Mesothelial cell of epicardium (in vitro differentiated cells): ENCODE measurements around the gene DIAPH3. TPM values are rescaled to one million over a fixed set of nuclear protein-coding genes. Genes with fewer than 3 reads are reported as not detected.

Experiments
- DNase-seq, 2 experiments: peaks; one replicate each; pipeline ENCODE4 v3.0.0; 2021; ENCODE audit warnings: low spot score in 2 of 2; ENCODE audit not compliant: unreplicated experiment in 2 of 2
- H3K27ac Mint-ChIP-seq: 2 replicates; pipeline ENCODE4 v1.8.0; 2021; ENCODE audit warnings: mixed read lengths
- H3K27me3 Mint-ChIP-seq: 2 replicates; pipeline ENCODE4 v1.8.0; 2021; ENCODE audit warnings: low read depth, mixed read lengths
- H3K36me3 Mint-ChIP-seq: 2 replicates; pipeline ENCODE4 v1.8.0; 2021; ENCODE audit warnings: mixed read lengths
- H3K4me1 Mint-ChIP-seq: 2 replicates; pipeline ENCODE4 v1.8.0; 2021; ENCODE audit warnings: mixed read lengths
- H3K4me3 Mint-ChIP-seq: 2 replicates; pipeline ENCODE4 v1.8.0; 2021; ENCODE audit warnings: mild to moderate bottlenecking, moderate library complexity, mixed read lengths
- H3K9me3 Mint-ChIP-seq: 2 replicates; pipeline ENCODE4 v1.8.0; 2021; ENCODE audit warnings: mixed read lengths
- total RNA-seq: library from RNA; stranded (reverse); gene quantifications from 3 replicates; pipeline ENCODE4 v1.2.1, GENCODE V29; 2021
- TF ChIP-seq, protein P1 (sequence below): fragments of 200-600 bp; sonication (generic); IDR thresholded peaks from one replicate; pipeline ENCODE4 v1.5.0; 2021; ENCODE audit warnings: antibody characterized with exemption; ENCODE audit not compliant: unreplicated experiment

The DIAPH3 gene
- total RNA-seq, 1 donor from 2014 or later = 16.8 TPM

DNA sequence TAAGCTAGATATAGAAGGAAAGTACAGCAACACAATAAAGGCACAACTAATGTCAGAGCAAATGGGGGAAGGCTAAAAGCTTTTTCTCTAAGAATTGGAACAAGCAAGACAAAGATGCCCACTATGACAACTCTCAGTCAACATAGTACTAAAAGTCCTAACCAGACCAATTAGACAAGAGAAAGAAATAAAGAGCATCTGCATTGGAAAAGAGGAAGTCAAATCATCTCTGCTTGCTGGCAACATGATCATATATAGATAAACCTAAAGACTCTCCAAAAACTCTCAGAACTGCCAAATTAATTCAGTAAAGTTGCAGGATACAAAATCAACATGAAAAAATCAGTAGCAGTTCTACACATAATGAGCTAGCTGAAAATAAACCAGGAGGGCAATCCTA lies 542.0 kb downstream of the DIAPH3 start:
- peaks cover 24% of the 10 kb centered on the region for H3K36me3 Mint-ChIP-seq
- H3K4me3 Mint-ChIP-seq = no peak overlapping the region
- no peak for DNase-seq
- no peaks in the 10 kb centered on the region for H3K27me3 Mint-ChIP-seq
- peaks cover 37% of the 10 kb centered on the region for H3K9me3 Mint-ChIP-seq
- TF ChIP-seq, protein P1, sequence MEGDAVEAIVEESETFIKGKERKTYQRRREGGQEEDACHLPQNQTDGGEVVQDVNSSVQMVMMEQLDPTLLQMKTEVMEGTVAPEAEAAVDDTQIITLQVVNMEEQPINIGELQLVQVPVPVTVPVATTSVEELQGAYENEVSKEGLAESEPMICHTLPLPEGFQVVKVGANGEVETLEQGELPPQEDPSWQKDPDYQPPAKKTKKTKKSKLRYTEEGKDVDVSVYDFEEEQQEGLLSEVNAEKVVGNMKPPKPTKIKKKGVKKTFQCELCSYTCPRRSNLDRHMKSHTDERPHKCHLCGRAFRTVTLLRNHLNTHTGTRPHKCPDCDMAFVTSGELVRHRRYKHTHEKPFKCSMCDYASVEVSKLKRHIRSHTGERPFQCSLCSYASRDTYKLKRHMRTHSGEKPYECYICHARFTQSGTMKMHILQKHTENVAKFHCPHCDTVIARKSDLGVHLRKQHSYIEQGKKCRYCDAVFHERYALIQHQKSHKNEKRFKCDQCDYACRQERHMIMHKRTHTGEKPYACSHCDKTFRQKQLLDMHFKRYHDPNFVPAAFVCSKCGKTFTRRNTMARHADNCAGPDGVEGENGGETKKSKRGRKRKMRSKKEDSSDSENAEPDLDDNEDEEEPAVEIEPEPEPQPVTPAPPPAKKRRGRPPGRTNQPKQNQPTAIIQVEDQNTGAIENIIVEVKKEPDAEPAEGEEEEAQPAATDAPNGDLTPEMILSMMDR = no peak
- peaks cover 11% of the 10 kb centered on the region for H3K4me1 Mint-ChIP-seq
- H3K27ac Mint-ChIP-seq = no peak overlapping the region

Other genes with a start within 250 kb of the DIAPH3 start
- gene TDRD3, start 233.3 kb upstream of the DIAPH3 start, total RNA-seq = 47.6 to 50.8 TPM (median 50.6 TPM) in 3 replicates